Stimulated activated CD8-positive, alpha-beta memory T cell treated with anti-CD3 and anti-CD28 coated beads, Interleukin-7, amount 100 ng/mL, for 1 hour (primary cell): ENCODE measurements around the gene MS4A7.

Experiments
- DNase-seq, 2 donors: peaks; one replicate each; pipeline ENCODE4 v3.0.0-alpha.2; 2020; ENCODE audit warnings: low read depth in 2 of 2

MS4A7 gene

DNA sequence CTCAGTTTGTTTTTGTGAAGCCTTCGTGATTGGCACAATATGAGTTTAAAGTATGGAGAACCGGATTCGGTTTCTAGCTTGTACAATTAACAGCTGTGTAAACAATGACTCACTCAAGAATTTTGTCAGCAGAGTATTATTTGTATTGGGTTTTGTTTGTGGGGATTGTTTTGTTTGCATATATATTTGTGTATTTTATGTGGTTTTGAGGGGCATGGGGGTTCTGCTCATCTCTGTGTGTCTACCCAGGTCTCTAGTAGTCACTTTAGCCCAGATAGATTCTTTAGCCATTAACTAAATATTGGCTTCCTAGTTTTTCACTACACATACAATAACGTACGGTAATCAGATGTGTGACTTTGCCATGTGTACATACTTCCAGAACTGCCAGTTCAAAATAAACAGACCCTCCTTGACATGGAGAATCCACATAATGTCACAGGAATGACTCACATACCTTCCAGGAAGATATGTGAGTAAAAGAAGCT lies 7.5 kb upstream of the MS4A7 start:
- no peak for DNase-seq

DNA sequence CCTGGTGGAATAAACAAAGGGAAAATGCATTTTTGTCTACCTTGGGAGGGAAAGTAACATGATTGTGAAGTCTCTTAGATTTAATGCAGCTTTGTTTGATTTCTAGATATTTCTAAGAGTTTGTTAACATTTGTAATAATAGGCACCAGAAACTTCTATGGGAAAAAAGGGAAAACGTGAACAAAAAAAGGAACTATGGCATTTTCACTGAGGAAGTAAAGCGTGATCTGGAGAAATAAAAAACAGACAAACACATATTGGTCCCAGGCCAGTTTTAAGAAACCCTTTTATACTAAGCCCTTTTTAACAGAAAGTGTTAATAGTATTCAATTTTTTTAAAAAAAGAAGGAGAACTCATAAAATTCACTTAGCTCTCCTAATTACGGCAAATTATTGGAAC lies 6.9 kb upstream of the MS4A7 start:
- no peak for DNase-seq

DNA sequence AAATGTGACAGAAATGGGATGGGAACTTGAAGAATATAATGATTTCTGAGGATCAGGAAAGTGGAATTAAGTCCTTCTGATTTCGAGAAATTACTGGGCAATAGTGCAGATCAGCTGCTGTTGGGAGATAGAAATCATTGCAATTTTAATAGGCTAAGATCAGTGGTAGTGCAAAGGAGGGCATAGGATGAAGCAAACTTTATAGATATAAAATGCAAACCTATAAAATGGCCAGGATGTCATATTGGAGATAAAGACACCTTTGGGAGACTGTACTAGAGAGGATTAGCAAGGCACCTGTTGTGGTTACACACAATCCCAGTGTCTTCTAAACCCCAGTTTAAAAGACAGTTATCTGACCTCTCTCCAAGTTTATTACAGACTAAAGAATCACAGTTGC lies 6.5 kb upstream of the MS4A7 start:
- no peak for DNase-seq

DNA sequence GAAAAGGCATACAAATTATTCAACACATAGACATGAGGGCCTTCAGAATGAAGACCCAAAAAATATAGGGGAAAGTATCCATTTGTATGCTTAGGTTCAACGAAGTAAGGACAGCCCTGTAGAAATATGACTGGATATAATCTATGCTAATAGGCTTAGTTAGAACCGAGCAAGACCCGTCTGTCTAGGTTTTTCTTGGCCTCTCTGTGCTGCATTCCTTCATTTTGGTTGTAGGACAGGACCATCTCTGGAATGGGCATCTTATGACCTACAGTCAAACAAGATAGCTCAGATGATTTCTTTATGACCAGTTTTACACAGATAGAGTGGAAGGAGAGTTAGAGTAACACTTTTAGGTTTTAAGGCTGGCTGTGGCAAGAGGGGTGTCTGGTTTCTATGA lies 5.6 kb upstream of the MS4A7 start:
- no peak for DNase-seq

DNA sequence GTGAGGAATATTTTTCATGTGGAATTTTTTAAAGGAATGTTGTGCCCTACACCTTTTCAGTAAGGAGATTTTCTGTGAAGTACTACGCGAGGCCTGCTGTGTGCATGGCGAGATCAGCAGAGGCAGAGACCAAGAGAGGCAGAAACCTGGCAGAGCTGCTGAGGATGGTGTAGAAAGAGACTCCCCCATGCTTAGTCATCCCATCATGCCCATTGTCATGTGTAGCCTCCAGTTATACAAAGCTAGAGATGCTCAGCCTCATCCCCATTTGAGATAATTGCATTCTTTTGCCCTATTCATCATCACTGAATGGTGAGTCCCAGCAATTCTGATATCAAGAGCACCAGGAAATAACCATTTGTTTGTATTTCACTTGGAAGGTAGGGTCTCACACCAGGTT lies 3.0 kb upstream of the MS4A7 start:
- no peak for DNase-seq

DNA sequence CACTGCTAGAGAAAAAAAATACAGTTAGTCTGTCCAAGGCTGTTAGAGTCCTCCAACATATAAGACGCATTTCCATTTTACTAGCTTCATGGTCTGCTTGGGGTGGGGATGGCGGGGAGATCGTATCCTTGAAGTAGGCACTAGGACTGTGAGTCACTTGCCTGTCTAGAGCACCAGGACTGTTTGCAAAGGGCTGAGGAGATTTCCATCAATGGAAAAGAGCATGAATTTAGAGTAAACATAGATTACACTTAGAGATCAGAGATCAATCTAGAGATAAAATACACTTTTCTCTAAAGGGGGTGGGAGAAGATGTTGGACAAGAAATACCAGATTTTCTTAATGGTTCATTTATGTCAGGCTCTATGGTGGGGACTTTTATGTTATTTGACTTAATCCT lies 1.7 kb upstream of the MS4A7 start:
- no peak for DNase-seq

DNA sequence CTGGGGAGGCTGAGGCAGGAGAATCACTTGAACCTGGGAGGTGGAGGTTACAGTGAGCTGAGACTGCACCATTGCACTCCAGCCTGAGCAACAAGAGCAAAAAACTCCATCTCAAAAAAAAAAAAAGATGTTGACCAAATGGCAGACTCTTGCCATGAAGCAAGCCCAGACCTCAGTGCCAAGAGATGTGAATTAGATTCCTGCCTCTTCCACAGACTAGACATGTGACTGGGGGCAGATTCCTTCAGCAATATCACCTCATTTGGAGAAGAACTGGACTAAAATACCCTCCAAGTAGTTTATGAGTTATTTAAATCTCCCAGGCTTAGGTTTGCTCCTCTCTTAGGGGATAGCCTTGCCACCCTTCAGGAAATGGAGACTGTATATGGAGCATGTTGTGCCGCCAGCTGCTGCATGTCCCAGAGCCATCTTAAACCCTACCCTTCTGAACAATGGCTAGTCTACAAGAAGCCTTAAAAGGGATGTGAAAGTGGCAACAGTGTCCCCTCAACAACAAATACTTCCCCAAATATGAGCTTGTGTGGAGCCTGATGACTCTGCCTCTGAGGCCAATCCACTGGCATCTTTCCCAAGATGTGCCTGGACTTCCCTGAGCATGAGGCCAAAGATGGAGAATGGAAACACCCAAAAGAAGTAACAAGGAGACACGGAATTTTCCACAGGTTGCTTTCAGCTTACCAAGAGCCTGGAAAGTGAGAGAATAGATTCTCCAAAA lies 763 bp upstream of the MS4A7 start:
- no peak for DNase-seq

DNA sequence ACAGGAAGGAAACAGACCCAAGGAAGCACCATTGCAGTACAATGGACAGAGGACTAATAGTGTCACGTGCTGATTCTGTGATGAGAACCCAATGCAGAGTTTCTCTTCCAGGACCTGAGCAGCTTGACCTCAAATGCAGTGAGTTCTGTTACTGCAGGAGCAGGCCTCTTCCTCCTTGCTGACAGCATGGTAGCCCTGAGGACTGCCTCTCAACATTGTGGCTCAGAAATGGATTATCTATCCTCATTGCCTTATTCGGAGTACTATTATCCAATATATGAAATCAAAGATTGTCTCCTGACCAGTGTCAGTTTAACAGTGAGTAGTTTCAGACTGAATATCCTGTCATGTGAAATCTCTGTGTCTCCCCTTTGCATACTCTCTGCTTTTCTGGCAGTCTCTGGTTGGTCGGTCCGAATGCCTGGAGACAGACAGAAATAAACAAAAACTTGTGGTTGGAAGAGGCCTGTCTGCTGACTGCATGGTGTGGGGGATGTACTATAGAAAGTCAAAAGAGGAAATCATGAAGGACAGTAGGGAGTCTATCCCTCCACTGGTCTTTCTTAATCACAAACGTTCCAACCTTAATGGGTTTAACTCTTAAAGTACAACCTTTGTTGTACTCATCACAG lies 11.1 kb downstream of the MS4A7 start:
- DNase-seq: no peak

DNA sequence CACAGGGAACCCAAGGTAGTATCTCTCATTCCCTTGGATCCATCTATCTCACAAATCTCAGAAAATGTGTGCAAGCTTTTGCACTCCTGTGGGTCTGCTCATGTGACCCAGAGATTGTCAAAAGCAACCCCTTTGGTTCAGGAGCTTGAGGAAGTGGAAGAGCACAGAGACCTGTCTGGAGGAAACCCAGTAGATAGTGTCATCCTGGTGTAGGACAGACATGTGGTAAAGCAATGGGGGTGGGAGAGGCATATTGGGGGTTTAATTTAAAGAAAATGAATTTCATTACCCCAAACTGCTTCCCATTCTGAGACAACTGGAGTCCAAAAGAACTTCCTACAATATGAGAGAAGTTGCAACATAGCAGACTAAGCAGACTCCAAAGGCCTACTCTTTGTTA lies 12.1 kb downstream of the MS4A7 start:
- no peak for DNase-seq

DNA sequence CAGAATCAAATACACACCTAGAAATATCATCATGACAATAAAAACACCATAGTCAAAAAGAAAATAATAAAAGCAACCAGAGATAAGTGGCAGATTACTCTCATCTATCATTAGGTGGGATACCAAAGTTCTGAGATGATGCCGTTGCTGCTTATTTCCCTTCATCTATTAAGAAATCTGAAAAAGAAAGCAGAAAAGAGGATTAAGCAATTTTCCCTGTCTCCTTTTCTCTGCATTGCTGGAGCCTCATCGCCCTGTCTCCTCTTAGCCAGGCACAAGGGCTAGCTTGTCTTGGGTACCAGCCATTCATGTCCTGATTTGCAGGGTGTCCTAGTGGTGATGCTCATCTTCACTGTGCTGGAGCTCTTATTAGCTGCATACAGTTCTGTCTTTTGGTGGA lies 14.0 kb downstream of the MS4A7 start:
- no peak for DNase-seq

DNA sequence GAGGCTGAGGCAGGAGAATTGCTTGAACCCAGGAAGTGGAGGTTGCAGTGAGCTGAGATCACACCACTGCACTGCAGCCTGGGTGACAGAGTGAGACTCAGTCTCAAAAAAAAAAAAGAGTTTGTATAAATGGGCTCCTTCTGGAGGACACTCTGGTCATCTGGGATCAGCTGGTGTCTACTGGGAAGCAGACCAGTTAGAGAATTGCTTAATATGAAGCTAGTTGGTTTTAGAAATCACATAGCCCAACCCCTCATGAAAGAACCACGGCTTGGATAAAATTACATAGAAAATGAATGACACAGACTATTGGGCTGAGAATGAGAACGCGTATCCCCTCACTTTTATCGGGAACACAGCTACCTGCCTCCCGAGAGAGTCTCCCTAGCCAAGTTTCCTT lies 14.7 kb downstream of the MS4A7 start:
- DNase-seq: no peak

DNA sequence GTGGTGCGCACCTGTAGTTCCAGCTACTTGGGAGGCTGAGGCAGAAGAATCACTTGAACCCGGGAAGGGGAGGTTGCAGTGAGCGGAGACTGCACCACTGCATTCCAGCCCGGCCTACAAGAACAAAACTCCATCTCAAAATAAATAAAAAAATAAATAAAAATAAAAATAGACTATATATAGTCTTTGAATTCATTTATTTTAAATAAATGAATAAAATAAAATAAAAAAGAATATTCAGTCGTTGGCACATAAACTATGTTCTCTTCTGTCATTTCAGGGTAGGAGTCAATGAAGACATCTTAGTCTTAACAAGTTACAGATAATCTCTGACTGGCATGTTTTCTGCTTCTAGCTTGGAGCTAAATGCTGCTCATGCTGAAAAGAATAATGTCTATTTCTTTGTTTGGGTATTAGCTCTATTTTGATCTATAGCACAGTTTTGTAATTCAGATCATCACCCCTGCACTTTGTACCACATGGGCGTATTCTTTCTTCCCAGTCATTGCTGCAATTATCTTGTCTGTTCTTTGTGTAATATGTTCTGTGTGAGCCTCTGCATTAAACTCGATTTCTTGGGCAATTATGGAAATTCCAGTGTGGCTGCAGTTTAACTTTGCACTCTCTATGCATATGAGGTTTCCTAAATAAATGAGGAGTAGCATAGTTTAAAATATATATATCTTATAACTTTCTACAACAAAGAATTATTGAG lies 16.5 kb downstream of the MS4A7 start:
- DNase-seq: no peak

DNA sequence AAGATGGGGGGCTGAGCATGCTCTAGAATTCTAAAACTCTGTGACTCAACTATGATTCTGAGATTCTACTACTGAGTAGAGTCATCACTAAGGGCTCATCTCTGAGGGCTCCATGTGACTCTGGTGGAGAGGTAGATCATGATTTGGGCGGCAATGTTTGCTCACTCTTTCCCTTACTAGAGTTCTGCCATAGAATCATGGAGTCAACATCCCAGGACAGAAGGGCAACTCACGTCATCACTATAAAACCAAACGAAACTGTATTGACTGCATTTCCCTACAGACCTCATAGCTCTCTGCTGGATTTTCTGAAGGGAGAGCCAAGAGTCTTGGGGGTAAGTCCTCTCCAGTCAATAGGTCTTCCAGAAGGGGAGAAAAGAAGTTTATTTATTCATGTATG lies 18.1 kb downstream of the MS4A7 start, which contains the start of gene MS4A14:
MS4A14 (plus strand) TSS at position 78 of the 400 bp plus-strand sequence; CDS start at position 198, 120 bp downstream.
- no peak for DNase-seq

DNA sequence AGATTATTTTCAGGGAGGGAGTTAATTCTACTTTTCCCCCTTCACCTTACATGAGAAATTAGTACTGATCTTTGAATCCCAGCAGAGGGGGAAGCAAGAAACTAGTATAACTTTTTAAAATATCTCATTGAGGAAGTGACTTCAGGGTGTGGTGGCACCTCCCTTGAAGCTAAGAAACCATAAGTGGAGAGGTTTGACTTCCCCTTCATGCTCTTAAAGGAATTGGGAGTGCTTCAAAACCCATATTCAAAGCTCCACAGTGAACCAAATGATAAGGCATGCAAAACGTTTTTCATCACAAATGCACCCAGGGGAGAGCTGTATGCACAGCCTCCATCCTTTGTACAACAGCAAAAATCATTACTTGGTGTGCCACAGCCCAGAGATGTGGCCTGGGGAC lies 18.5 kb downstream of the MS4A7 start:
- no peak for DNase-seq

DNA sequence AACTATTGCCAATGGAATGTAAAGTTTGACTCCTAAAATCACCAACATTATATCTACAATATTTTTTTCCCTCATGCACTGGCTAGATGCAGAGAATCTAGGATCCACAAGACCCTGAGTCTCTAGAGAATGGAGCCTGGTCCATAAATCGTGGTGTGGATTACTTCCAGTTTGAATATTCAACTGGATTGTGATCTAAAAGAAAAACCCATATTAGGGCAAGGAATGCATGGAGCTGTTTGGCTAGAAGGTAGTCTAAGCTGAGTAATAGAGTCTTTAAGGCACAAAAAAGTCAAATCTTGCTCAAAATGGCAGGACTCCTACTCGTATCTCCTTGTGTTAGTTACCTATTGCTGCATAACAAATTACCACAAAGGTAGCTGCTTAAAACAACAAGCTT lies 41.7 kb downstream of the MS4A7 start:
- no peak for DNase-seq

DNA sequence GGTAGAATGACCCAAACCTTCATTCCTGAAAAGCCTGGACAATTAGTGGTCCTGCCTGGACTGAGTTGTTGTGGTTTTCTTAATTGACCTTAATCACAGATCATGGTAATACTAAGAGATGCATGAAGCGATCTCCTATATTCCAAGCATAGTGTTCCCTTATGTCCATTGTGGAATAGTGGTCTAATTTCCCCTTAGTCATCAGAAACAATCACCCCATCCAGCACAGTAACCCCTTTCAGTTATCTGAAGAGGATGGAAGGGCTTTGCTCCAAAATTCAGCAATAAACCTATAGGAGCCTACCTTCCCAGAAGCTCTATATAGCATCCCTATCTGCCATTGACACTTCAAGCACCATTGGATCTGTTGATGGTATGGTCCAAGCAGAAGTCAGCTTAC lies 44.3 kb downstream of the MS4A7 start:
- no peak for DNase-seq

DNA sequence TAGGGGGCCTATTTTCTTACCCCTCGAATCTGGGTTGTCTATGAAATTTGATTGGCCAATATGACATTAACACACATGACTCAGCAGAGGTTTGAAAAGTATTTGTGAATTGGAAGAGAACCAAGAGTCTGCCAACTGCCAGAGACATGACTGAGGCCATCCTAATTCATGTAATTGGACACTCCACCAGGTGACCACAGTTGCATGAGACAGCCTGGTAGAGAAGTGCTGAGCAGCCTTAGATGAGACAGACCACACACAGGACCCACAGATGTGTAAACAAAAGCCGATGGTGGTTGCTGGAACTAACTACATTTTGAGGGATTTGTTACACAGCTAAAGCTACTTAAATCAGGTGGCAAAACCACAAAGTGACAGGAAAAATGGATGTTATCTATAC lies 50.2 kb downstream of the MS4A7 start:
- no peak for DNase-seq

DNA sequence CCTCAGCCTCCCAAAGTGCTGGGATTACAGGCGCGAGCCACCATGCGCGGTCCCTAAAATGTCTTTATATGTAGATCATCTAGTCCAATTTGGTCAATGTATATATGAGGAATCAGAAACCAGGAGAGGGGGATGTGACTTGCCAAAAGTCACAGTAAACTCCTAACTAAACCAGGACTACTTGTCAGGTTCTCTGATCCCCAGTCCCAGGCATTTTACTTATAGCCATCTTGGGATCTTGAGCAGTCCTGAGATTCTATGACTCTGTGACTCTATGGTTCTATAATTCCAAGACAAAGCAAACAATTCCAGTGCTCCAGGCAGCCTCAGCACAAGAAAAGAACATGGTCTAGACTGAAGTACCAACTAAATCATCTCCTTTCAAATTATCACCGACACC lies 50.9 kb downstream of the MS4A7 start, which contains the start of gene MS4A5:
MS4A5 (plus strand) TSS at position 301 of the 400 bp plus-strand sequence. CDS start 103 bp downstream, outside the sequence.
- DNase-seq: no peak

DNA sequence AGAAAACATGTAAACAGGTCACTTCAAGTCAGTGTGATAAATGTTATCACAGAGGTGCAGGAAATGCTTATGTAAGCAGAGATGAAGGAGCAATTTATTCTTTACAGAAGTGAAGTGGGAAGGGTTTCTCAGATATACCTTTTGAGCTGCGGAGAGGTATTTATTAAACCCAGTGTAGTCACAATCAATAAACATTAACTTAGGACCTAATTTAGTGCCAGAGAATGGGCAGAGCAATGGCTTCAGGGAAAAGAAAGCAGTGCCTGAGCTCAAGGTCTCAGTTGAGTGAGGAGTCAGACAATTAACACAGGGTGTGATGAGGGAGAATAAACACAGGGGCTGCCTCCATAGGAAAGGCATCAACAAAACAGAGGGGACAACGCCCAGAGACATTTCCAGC lies 52.9 kb downstream of the MS4A7 start:
- no peak for DNase-seq

DNA sequence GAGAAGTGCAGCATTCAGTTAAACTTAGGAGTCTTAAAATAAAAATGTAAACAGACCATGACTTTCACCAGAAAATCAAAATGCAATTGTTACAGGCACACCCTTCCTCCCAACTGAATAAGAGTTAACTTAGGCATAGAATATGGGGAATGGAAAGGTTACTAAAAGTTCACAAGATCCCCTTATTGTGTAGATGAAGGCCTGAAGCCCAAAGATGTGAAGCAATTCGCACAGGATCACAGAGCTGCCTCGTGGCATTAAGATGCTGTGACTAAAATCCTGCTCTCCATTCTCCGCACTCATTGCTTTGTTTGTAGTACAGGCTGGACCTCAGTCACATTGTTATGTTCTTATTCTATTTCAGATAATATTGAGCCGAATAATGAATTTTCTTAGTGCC lies 55.1 kb downstream of the MS4A7 start:
- no peak for DNase-seq
